ENCODE results near the gene TUBB2B. TPM values are rescaled to one million over a fixed set of nuclear protein-coding genes. Genes with fewer than 3 reads are reported as not detected.

The TUBB2B gene
- total RNA-seq, 1 donor from 2014 or later = 114 TPM

DNA sequence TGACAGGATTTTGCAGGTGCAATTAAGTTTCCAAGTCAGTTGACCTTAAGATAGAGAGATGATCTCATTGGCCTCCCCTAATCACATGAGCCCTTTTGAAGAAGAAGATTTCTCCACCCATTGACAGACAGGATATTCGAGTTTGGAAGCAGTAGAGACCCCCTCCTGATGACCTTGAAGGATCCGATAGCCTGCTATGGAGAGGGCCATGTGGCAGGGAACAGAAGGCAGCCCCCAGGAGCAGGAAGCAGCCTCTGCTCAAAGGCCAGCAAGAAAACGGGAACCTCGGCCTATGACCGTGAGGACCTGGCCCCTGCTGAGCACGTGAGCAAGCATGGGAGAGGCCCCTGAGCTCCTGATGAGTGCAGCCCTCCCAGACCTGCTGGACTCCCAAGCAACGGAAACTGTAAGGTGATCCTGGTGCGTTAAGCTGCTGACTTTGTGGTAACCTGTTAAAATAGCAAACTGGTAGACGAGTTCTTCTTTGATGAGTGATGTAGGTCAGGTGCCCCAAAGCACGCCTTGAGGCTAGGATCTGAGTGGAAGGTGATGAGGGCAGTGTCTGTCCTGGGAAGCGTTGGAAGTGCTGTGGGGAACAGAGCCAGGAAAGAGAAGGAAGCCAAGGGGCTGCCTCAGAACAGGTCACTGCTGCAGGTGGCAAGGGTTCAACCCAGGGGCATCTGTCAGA, 51.6 kb downstream of the TUBB2B start:
- DNase-seq (ENCODE audit: low spot score in 2 of 2, unreplicated experiment in 2 of 2) = no peak
- Mint-ChIP-seq H3K4me3 (no peak overlapping the region), H3K9me3 (no peaks in the 10 kb centered on the region), H3K27me3 (ENCODE audit: low read depth) (no peaks in the 10 kb centered on the region), H3K4me1 (peaks cover 15% of the 10 kb centered on the region), H3K36me3 (no peaks in the 10 kb centered on the region), H3K27ac (no peak overlapping the region)
- TF ChIP-seq, protein P1, sequence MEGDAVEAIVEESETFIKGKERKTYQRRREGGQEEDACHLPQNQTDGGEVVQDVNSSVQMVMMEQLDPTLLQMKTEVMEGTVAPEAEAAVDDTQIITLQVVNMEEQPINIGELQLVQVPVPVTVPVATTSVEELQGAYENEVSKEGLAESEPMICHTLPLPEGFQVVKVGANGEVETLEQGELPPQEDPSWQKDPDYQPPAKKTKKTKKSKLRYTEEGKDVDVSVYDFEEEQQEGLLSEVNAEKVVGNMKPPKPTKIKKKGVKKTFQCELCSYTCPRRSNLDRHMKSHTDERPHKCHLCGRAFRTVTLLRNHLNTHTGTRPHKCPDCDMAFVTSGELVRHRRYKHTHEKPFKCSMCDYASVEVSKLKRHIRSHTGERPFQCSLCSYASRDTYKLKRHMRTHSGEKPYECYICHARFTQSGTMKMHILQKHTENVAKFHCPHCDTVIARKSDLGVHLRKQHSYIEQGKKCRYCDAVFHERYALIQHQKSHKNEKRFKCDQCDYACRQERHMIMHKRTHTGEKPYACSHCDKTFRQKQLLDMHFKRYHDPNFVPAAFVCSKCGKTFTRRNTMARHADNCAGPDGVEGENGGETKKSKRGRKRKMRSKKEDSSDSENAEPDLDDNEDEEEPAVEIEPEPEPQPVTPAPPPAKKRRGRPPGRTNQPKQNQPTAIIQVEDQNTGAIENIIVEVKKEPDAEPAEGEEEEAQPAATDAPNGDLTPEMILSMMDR (IDR thresholded peaks at IDR 0.05; ENCODE audit: unreplicated experiment) = no peak

Other genes starting within 250 kb of the TUBB2B start
- gene NQO2, start 227.8 kb downstream of the TUBB2B start, total RNA-seq = 17.1 to 18.7 TPM (median 17.3 TPM) in 3 replicates
- 17.5 to 18.4 TPM (median 17.6 TPM) in 3 replicates for gene RIPK1, start 159.2 kb downstream of the TUBB2B start, total RNA-seq
- gene BPHL, start 108.9 kb downstream of the TUBB2B start, total RNA-seq = 41.5 to 49.2 TPM (median 43.8 TPM) in 3 replicates
- 21.5 to 25.5 TPM (median 24.3 TPM) in 3 replicates for gene TUBB2A, start 70.1 kb downstream of the TUBB2B start, total RNA-seq
- gene PSMG4, start 31.3 kb upstream of the TUBB2B start, total RNA-seq = 26.1 to 27.8 TPM (median 26.6 TPM) in 3 replicates
- gene SLC22A23, start 229.4 kb upstream of the TUBB2B start, total RNA-seq = 24.3 to 25.0 TPM (median 24.5 TPM) in 3 replicates

Measured in mesothelial cell of epicardium (in vitro differentiated cells).